22Rv1 (cell line): ENCODE measurements around the gene KRTAP4-9.
"Not testable (repeated sequence)": the region's sequence is repeated elsewhere in the genome, so short reads cannot be mapped to it uniquely, and the experiment has no call there.

ENCODE experiments used
- H3K27ac ChIP-seq: fragments of 450-650 bp; 2 replicates; pipeline ENCODE4 v1.5.1; 2017
- ZFX ChIP-seq: fragments of 450-650 bp; IDR thresholded peaks from 2 replicates; pipeline ENCODE4 v1.6.1; 2017; ENCODE audit warnings: antibody characterized with exemption, borderline replicate concordance
- TF ChIP-seq, protein P1 (sequence below): fragments of 450-650 bp; IDR thresholded peaks from 2 replicates; pipeline ENCODE4 v1.5.1; 2017; ENCODE audit warnings: mild to moderate bottlenecking

The KRTAP4-9 gene

DNA sequence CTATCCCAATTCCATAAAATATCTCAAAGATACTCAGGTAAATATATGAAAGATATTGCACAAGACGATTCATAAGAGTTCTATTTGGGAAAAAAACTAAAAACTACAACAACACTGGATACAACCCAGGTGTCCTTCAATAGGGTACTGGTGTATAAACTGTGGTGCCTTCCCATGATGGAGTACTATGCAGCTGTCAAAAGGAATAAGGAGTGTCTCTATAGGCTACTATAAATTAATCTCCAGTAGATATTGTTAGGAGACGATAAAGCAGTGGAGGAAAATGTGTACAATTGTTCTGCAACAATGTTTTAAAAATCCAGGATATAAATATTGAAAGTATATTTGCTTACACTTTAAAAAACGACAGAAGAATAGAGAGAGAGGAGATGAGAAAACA lies 21.2 kb downstream of the KRTAP4-9 start:
- TF ChIP-seq, protein P1, sequence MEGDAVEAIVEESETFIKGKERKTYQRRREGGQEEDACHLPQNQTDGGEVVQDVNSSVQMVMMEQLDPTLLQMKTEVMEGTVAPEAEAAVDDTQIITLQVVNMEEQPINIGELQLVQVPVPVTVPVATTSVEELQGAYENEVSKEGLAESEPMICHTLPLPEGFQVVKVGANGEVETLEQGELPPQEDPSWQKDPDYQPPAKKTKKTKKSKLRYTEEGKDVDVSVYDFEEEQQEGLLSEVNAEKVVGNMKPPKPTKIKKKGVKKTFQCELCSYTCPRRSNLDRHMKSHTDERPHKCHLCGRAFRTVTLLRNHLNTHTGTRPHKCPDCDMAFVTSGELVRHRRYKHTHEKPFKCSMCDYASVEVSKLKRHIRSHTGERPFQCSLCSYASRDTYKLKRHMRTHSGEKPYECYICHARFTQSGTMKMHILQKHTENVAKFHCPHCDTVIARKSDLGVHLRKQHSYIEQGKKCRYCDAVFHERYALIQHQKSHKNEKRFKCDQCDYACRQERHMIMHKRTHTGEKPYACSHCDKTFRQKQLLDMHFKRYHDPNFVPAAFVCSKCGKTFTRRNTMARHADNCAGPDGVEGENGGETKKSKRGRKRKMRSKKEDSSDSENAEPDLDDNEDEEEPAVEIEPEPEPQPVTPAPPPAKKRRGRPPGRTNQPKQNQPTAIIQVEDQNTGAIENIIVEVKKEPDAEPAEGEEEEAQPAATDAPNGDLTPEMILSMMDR, result no peak
- no peak for TF ChIP-seq ZFX
- no peak overlapping the region for H3K27ac ChIP-seq

DNA sequence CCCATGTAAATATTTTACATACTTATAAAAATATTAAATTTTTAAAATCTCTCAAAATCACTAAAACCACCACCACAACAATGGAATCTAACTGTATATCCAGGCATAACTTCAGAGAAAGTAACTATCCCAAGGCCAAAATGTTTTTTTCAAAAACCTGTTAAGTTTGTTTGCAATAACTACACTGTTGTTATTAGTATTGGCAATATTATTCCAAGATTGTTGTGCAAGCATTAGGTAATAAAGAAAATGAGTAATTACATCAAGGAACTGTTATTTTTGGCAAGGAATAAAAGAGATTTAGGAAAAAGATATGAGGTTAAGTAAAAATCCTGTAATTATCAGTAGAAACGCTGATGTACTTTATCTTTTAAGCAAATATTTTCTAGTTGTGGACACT lies 22.2 kb downstream of the KRTAP4-9 start:
- no peak overlapping the region for H3K27ac ChIP-seq

DNA sequence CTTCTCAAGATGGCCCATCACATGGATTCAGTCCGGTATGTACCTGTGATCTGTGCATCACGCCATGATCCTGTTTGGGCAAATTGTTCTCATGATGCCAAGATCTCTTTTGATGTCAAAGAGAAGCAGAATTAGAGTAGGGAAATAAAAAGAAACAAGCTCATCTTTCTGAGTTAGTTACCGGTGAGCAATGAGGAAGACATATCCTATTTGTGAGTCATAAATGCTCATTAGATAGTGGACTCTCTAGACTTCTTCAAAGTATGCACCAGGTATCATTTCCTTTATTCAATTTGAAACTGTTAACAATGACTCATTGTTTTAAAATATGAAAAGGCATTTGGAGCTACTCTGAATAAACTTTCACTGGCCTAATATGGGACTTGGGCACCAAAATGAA lies 26.8 kb downstream of the KRTAP4-9 start:
- no peak overlapping the region for H3K27ac ChIP-seq
- TF ChIP-seq, protein P1, result no peak
- TF ChIP-seq ZFX, result no peak

More for the DNA sequence above, 22.2 kb downstream of the KRTAP4-9 start:
- TF ChIP-seq ZFX, result no peak
- TF ChIP-seq, protein P1, result no peak

DNA sequence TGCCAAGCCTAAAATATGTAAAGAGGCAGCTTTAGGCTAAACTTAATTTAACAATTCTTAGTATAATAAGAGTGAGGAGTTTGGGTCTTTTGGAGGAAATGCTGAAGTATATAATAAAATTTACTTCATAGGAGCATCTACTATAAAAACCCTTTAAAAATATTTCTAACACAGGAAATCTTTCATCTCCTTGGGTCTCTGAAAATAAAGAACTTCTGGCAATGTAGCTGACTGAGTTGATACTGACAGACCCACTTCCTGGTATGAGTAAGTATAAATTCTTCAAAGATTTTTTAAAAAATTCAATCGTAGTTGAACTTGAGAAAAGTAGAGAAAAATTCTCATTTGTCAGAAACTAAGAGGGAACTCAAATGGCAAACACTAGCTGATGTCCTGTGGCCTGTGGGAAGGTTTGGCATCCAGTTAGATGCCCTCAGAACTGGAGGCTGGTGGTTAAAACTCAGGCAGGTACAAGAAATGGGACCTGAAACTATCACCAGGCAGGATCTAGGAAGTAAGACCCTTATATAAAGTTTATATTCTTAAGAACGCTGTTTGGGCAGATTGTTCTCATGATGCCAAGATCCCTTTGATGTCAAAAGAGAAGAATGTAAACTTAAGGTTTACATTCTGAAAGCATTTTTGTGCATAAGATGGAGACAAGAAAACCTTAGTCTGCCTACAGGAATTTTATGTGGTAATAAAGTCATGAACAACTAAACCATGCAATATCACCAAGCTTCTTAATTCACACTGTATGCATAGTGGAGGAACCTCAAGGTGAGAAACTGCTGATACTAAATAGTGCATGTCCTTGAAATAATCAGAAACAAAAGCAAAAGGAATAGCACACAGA lies 28.9 kb downstream of the KRTAP4-9 start:
- no peak for TF ChIP-seq ZFX
- TF ChIP-seq, protein P1, result no peak
- H3K27ac ChIP-seq, result no peak overlapping the region

DNA sequence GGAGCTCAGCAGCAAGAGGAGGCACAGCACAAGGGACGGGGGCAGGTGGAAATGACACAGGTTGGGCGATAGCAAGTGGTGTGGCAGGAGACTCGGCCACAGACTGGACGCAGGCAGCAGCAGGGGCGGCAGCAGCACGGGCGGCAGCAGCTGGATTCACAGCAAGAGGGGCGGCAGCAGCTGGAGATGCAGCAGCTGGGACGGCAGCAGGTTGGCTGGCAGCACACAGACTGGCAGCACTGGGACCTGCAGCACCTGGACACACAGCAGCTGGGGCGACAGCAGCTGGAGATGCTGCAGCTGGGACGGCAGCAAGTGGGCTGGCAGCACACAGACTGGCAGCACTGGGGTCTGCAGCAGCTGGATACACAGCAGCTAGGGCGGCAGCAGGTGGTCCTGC lies 34.7 kb downstream of the KRTAP4-9 start:
- H3K27ac ChIP-seq, result not testable (repeated sequence)

DNA sequence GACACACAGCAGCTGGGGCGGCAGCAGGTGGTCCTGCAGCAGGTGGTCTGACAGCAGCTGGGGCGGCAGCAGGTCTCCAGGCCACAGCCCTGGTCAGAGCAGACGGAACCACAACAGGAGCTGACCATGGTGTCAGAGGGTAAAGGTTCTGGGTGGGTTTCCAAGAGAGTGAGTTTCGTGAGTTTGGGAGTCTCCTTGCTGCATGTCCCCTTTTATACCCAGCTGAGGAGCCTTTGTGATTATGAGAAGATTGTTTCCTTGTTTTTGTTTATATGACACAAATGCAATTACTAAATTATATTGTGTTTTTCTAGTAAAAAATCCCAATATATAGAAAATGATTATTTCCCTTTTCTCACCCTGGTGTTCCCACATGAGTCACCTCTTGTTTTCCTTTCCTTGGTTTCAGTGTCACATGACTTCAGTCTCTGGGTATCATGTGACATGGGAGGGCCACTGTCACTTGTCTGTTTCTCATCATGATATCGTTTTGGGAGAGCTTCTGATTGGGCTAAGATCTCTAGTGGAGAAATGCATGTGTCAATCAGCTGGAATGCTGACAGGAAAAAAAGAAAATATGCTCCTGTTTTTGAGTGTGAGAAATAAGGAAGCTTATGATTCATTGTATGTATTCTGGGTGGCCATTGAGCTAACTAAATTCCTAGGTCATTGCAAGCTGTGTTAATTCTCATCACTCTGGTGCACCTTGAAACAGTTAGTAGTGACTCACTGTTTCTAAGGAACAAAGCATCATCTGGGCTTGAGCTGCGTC lies 35.4 kb downstream of the KRTAP4-9 start, which contains the start of gene KRTAP4-6:
TSS of gene KRTAP4-6 (minus strand) at position 185 of the 772 bp plus-strand sequence. CDS start at position 128, 57 bp downstream.
- no peak within 1 kb of the TSS for H3K27ac ChIP-seq
- TF ChIP-seq, protein P1, result no peak
- no peak for TF ChIP-seq ZFX

DNA sequence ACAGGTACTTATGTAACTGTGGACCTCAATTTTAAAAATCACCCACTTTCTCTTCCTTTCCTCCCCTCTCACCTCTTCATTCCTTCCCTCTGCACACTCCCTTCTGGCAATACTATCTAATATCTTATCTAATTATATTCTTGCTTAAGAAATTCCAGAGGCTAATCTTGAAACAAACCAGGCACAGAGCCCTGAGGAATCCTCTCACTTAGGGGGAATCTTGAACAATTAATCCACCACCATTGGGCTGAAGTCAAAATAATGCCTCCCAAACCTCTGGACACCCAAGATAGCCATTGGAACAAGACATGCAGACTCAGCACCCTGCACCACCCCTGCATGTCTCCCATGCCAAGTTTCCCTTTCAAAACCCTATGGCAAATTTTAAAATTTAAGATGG lies 36.2 kb downstream of the KRTAP4-9 start:
- no peak for TF ChIP-seq ZFX
- TF ChIP-seq, protein P1, result no peak

More for the DNA sequence above, 36.2 kb downstream of the KRTAP4-9 start:
- H3K27ac ChIP-seq, result no peak overlapping the region
